ENCODE measurements around the gene SPACA7.

Gene SPACA7

DNA sequence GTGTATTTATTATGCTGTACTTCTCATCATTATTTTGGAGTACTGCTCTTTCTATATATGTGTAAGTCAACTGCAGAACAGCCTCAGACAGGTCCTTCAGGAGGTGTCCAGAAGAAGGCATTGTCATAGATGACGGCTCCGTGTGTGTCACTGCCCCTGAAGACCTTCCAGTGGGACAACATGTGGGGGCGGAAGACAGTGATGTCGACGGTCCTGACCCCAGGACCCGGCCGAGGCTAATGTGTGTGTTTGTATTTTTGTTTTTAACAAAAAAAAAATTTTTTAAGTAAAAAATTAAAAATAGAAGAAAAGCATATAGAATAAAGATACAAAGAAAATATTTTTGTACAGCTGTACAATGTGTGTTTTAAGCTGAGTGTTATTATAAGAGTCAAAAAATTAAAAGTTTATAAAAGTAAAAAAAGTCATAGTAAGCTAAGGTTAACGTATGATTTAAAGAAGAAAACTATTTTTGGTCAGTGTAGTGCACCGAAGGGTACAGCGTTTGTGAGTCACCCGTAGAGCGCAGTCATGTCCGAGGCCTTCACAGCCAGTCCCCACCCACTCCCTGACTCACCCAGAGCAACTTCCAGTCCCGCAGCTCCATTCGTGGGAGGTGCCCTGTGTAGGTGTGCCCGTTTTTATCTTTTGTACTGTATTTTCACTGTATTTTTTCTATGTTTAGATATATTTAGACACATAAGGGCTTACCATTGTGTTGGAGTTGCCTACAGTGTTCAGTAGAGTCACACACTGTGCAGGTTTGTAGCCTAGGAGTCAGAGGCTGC lies 42.2 kb upstream of the SPACA7 start:
- Histone ChIP-seq H2AK5ac (ENCODE audit: low read length) (no peak overlapping the region), H3K14ac (ENCODE audit: low read length) (no peak overlapping the region), H3K36me3 (ENCODE audit: control insufficient read depth in 1 of 2, insufficient read depth in 2 of 2, low read length in 2 of 2) (no peaks in the 10 kb centered on the region), H3K23ac (ENCODE audit: low read length) (no peak overlapping the region), H3K4me3 (ENCODE audit: low read depth, low read length) (no peak overlapping the region), H2BK12ac (ENCODE audit: low read length) (no peak overlapping the region), H3K4me2 (ENCODE audit: low read length) (no peak overlapping the region), H4K8ac (ENCODE audit: low read depth, low read length) (no peak overlapping the region), H2BK5ac (ENCODE audit: low read depth, low read length, poor library complexity) (no peak overlapping the region), H3K79me1 (ENCODE audit: low read length) (no peaks in the 10 kb centered on the region), H3K79me2 (ENCODE audit: control insufficient read depth, insufficient read depth, low read length, poor library complexity) (no peaks in the 10 kb centered on the region), H2BK120ac (ENCODE audit: insufficient read depth, low read length, poor library complexity) (no peak overlapping the region), H3K4me1 (ENCODE audit: control insufficient read depth in 1 of 2, insufficient read depth in 2 of 2, low read length in 2 of 2) (peaks cover 0 to 2% of the 10 kb centered on the region in 2 experiments), H3K9ac (ENCODE audit: low read length) (no peak overlapping the region), H3K27ac (ENCODE audit: low read depth, low read length) (no peak overlapping the region), H3K9me3 (ENCODE audit: insufficient read depth, low read depth, low read length) (peaks cover 3% of the 10 kb centered on the region), H3K4ac (ENCODE audit: low read depth, low read length) (no peak overlapping the region), H3K27me3 (ENCODE audit: insufficient read depth, low read length) (peaks cover 14% of the 10 kb centered on the region), H4K12ac (ENCODE audit: low read depth, low read length) (no peak overlapping the region), H2AFZ (ENCODE audit: insufficient read depth, low read length, poor library complexity) (no peak overlapping the region), H3K18ac (ENCODE audit: low read length) (no peak overlapping the region), H4K91ac (ENCODE audit: low read depth, low read length) (no peak overlapping the region)
- DNase-seq, result no peak
- WGBS (ENCODE audit: extremely low coverage, insufficient coverage, insufficient read length), result no CpG with 5 or more reads among the region's 16 CpGs

GRCh38 chr13:112335135-112335534 lies 41.0 kb upstream of the SPACA7 start:
- H2BK12ac ChIP-seq (ENCODE audit: low read length), result no peak overlapping the region
- WGBS (ENCODE audit: extremely low coverage, insufficient coverage, insufficient read length), result no CpG with 5 or more reads among the region's 9 CpGs
- H3K4ac ChIP-seq (ENCODE audit: low read depth, low read length), result no peak overlapping the region
- no peak overlapping the region for H3K18ac ChIP-seq (ENCODE audit: low read length)
- no peak for DNase-seq
- H2AFZ ChIP-seq (ENCODE audit: insufficient read depth, low read length, poor library complexity), result no peak overlapping the region
- H3K27me3 ChIP-seq (ENCODE audit: insufficient read depth, low read length), result peaks cover 14% of the 10 kb centered on the region
- no peak overlapping the region for H3K23ac ChIP-seq (ENCODE audit: low read length)
- H3K4me1 ChIP-seq (ENCODE audit: control insufficient read depth in 1 of 2, insufficient read depth in 2 of 2, low read length in 2 of 2), result peaks cover 0 to 2% of the 10 kb centered on the region in 2 experiments
- H3K79me1 ChIP-seq (ENCODE audit: low read length), result no peaks in the 10 kb centered on the region
- H3K79me2 ChIP-seq (ENCODE audit: control insufficient read depth, insufficient read depth, low read length, poor library complexity), result no peaks in the 10 kb centered on the region
- H3K9ac ChIP-seq (ENCODE audit: low read length), result no peak overlapping the region
- no peak overlapping the region for H4K12ac ChIP-seq (ENCODE audit: low read depth, low read length)
- no peak overlapping the region for H3K4me3 ChIP-seq (ENCODE audit: low read depth, low read length)
- H2AK5ac ChIP-seq (ENCODE audit: low read length), result no peak overlapping the region
- peaks cover 3% of the 10 kb centered on the region for H3K9me3 ChIP-seq (ENCODE audit: insufficient read depth, low read depth, low read length)
- H2BK5ac ChIP-seq (ENCODE audit: low read depth, low read length, poor library complexity), result no peak overlapping the region
- H4K8ac ChIP-seq (ENCODE audit: low read depth, low read length), result no peak overlapping the region
- no peak overlapping the region for H4K91ac ChIP-seq (ENCODE audit: low read depth, low read length)
- no peaks in the 10 kb centered on the region for H3K36me3 ChIP-seq (ENCODE audit: control insufficient read depth in 1 of 2, insufficient read depth in 2 of 2, low read length in 2 of 2)
- H2BK120ac ChIP-seq (ENCODE audit: insufficient read depth, low read length, poor library complexity), result no peak overlapping the region
- H3K4me2 ChIP-seq (ENCODE audit: low read length), result no peak overlapping the region
- no peak overlapping the region for H3K14ac ChIP-seq (ENCODE audit: low read length)
- no peak overlapping the region for H3K27ac ChIP-seq (ENCODE audit: low read depth, low read length)

GRCh38 chr13:112341446-112341845 lies 34.7 kb upstream of the SPACA7 start:
- Histone ChIP-seq H2AK5ac (ENCODE audit: low read length) (no peak overlapping the region), H2BK5ac (ENCODE audit: low read depth, low read length, poor library complexity) (no peak overlapping the region), H3K4me2 (ENCODE audit: low read length) (no peak overlapping the region), H3K14ac (ENCODE audit: low read length) (no peak overlapping the region), H3K4me1 (ENCODE audit: control insufficient read depth in 1 of 2, insufficient read depth in 2 of 2, low read length in 2 of 2) (no peaks in the 10 kb centered on the region), H3K4me3 (ENCODE audit: low read depth, low read length) (no peak overlapping the region), H3K79me2 (ENCODE audit: control insufficient read depth, insufficient read depth, low read length, poor library complexity) (no peaks in the 10 kb centered on the region), H3K27me3 (ENCODE audit: insufficient read depth, low read length) (no peaks in the 10 kb centered on the region), H2BK12ac (ENCODE audit: low read length) (no peak overlapping the region), H3K9ac (ENCODE audit: low read length) (no peak overlapping the region), H3K18ac (ENCODE audit: low read length) (no peak overlapping the region), H4K91ac (ENCODE audit: low read depth, low read length) (no peak overlapping the region), H4K12ac (ENCODE audit: low read depth, low read length) (no peak overlapping the region), H4K8ac (ENCODE audit: low read depth, low read length) (no peak overlapping the region), H3K9me3 (ENCODE audit: insufficient read depth, low read depth, low read length) (peaks cover 2% of the 10 kb centered on the region), H3K23ac (ENCODE audit: low read length) (no peak overlapping the region), H3K79me1 (ENCODE audit: low read length) (no peaks in the 10 kb centered on the region), H3K27ac (ENCODE audit: low read depth, low read length) (no peak overlapping the region), H2AFZ (ENCODE audit: insufficient read depth, low read length, poor library complexity) (no peak overlapping the region), H2BK120ac (ENCODE audit: insufficient read depth, low read length, poor library complexity) (no peak overlapping the region), H3K36me3 (ENCODE audit: control insufficient read depth in 1 of 2, insufficient read depth in 2 of 2, low read length in 2 of 2) (no peaks in the 10 kb centered on the region), H3K4ac (ENCODE audit: low read depth, low read length) (no peak overlapping the region)
- DNase-seq, result no peak
- WGBS (ENCODE audit: extremely low coverage, insufficient coverage, insufficient read length), result no CpG with 5 or more reads among the region's 3 CpGs

- H3K18ac ChIP-seq (ENCODE audit: low read length), result no peak overlapping the region
- H2BK12ac ChIP-seq (ENCODE audit: low read length), result no peak overlapping the region
- H3K4me1 ChIP-seq (ENCODE audit: control insufficient read depth in 1 of 2, insufficient read depth in 2 of 2, low read length in 2 of 2), result no peaks in the 10 kb centered on the region
- H2AK5ac ChIP-seq (ENCODE audit: low read length), result no peak overlapping the region
- no peak overlapping the region for H2BK120ac ChIP-seq (ENCODE audit: insufficient read depth, low read length, poor library complexity)
- no peak overlapping the region for H4K8ac ChIP-seq (ENCODE audit: low read depth, low read length)
- no peaks in the 10 kb centered on the region for H3K36me3 ChIP-seq (ENCODE audit: control insufficient read depth in 1 of 2, insufficient read depth in 2 of 2, low read length in 2 of 2)
- no peak overlapping the region for H3K4me2 ChIP-seq (ENCODE audit: low read length)
- no peaks in the 10 kb centered on the region for H3K79me1 ChIP-seq (ENCODE audit: low read length)
- no peak overlapping the region for H3K14ac ChIP-seq (ENCODE audit: low read length)
- no peak overlapping the region for H4K91ac ChIP-seq (ENCODE audit: low read depth, low read length)
- H3K23ac ChIP-seq (ENCODE audit: low read length), result no peak overlapping the region
- no peak overlapping the region for H3K4ac ChIP-seq (ENCODE audit: low read depth, low read length)
- no peak overlapping the region for H3K9ac ChIP-seq (ENCODE audit: low read length)
- H2AFZ ChIP-seq (ENCODE audit: insufficient read depth, low read length, poor library complexity), result no peak overlapping the region
- no peak overlapping the region for H4K12ac ChIP-seq (ENCODE audit: low read depth, low read length)
- no peaks in the 10 kb centered on the region for H3K79me2 ChIP-seq (ENCODE audit: control insufficient read depth, insufficient read depth, low read length, poor library complexity)
- peaks cover 2% of the 10 kb centered on the region for H3K9me3 ChIP-seq (ENCODE audit: insufficient read depth, low read depth, low read length)
- no CpG with 5 or more reads among the region's 29 CpGs for WGBS (ENCODE audit: extremely low coverage, insufficient coverage, insufficient read length)
- no peak overlapping the region for H3K27ac ChIP-seq (ENCODE audit: low read depth, low read length)
- no peak overlapping the region for H2BK5ac ChIP-seq (ENCODE audit: low read depth, low read length, poor library complexity)
- H3K27me3 ChIP-seq (ENCODE audit: insufficient read depth, low read length), result no peaks in the 10 kb centered on the region
- DNase-seq, result no peak
- no peak overlapping the region for H3K4me3 ChIP-seq (ENCODE audit: low read depth, low read length)
These were observed 34.0 kb upstream of the SPACA7 start for GRCh38 chr13:112341976-112342735.

Measured in trophoblast cell (in vitro differentiated cells and primary cell).